ENCODE results near the gene ADGRF4.

ADGRF4 gene

DNA sequence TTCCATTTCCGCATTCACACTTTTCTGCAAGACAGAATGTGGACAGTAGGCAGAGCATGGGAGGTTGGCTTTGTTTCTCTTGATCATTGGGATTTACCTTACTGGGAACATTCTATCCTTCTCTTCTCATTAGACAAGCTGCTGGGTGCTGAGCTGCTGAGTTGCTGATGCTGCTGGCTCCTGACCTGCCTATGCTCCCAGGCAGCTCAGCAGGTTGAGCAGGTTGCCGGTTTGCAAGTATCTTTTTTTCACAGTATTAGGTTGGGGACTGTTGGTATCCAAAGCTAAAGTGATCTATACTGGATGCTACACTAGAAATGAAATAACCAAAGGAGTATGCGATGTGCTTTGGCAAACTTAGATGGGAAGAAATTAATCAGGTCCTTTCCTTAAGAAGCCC, 23.7 kb upstream of the ADGRF4 start:
- H3K27ac ChIP-seq, result no peak overlapping the region
- TF ChIP-seq, protein P1, sequence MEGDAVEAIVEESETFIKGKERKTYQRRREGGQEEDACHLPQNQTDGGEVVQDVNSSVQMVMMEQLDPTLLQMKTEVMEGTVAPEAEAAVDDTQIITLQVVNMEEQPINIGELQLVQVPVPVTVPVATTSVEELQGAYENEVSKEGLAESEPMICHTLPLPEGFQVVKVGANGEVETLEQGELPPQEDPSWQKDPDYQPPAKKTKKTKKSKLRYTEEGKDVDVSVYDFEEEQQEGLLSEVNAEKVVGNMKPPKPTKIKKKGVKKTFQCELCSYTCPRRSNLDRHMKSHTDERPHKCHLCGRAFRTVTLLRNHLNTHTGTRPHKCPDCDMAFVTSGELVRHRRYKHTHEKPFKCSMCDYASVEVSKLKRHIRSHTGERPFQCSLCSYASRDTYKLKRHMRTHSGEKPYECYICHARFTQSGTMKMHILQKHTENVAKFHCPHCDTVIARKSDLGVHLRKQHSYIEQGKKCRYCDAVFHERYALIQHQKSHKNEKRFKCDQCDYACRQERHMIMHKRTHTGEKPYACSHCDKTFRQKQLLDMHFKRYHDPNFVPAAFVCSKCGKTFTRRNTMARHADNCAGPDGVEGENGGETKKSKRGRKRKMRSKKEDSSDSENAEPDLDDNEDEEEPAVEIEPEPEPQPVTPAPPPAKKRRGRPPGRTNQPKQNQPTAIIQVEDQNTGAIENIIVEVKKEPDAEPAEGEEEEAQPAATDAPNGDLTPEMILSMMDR (IDR thresholded peaks at IDR 0.05), result no peak
- no peak for TF ChIP-seq ZFX (IDR thresholded peaks at IDR 0.05; ENCODE audit: borderline replicate concordance)

- TF ChIP-seq, protein P1 (IDR thresholded peaks at IDR 0.05), result no peak
- TF ChIP-seq ZFX (IDR thresholded peaks at IDR 0.05; ENCODE audit: borderline replicate concordance), result no peak
- no peak overlapping the region for H3K27ac ChIP-seq
Observed at GRCh38 chr6:47677381-47678100, 20.8 kb upstream of the ADGRF4 start.

DNA sequence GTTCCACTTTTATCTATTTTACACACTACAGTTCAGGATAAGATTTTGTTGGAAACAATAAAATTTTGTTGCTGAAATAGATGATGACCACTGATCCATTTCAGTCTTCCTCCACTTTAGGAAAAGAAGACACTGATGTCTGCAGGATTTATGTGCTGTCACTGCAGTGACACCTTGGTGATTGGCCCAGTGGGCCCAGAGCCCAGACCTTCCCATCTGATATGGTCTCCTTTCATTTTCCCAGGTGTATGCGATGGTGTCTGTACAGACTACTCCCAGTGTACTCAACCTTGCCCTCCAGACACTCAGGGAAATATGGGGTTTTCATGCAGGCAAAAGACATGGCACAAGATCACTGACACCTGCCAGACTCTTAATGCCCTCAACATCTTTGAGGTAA, 19.6 kb upstream of the ADGRF4 start:
- TF ChIP-seq ZFX (IDR thresholded peaks at IDR 0.05; ENCODE audit: borderline replicate concordance), result no peak
- TF ChIP-seq, protein P1 (IDR thresholded peaks at IDR 0.05), result no peak
- no peak overlapping the region for H3K27ac ChIP-seq

GRCh38 chr6:47679322-47679906, 19.0 kb upstream of the ADGRF4 start:
- TF ChIP-seq, protein P1 (IDR thresholded peaks at IDR 0.05), result no peak
- no peak for TF ChIP-seq ZFX (IDR thresholded peaks at IDR 0.05; ENCODE audit: borderline replicate concordance)
- H3K27ac ChIP-seq, result no peak overlapping the region

DNA sequence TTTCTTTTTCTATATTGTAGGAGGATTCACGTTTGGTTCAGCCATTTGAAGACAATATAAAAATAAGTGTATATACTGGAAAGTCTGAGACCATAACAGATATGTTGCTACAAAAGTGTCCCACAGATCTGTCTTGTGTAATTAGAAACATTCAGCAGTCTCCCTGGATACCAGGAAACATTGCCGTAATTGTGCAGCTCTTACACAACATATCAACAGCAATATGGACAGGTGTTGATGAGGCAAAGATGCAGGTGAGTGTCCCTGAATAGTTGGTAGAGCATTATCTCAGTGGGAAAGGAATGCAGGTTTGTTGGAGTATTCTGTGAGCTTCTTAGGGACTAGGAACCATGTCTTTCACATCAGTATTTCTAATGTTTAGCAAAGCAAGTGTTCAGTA, 18.3 kb upstream of the ADGRF4 start:
- H3K27ac ChIP-seq, result no peak overlapping the region
- TF ChIP-seq, protein P1 (IDR thresholded peaks at IDR 0.05), result no peak
- no peak for TF ChIP-seq ZFX (IDR thresholded peaks at IDR 0.05; ENCODE audit: borderline replicate concordance)

DNA sequence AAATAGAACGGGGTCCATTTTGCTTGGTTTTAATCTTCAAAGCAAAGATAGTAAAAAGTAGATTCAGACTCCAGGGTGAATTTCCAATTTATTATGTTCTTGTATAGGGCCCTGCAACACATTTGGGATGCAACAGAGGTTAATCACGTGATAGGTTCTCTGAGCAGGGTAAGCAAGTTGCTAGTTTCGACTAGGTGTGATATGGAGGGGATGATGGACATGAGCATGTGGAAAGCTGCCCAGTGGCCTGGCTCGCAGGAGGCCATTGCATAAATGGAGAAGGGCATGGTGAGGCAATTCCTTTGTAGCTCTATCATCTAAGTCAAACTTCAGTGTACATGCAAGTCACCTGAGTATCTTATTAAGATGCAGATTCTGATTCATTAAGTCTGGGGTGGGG, 17.7 kb upstream of the ADGRF4 start:
- TF ChIP-seq, protein P1 (IDR thresholded peaks at IDR 0.05), result no peak
- no peak for TF ChIP-seq ZFX (IDR thresholded peaks at IDR 0.05; ENCODE audit: borderline replicate concordance)

More for the DNA sequence above, 17.7 kb upstream of the ADGRF4 start:
- no peak overlapping the region for H3K27ac ChIP-seq

Measured in 22Rv1 (cell line).